GM12878 (cell line): Measurements from ENCODE around the gene SLC12A2. TPM values are rescaled to one million over a fixed set of nuclear protein-coding genes. Genes with fewer than 3 reads are reported as not detected.
A peak's percentile ranks its signal among the peaks of the same experiment; 100 is the strongest.

Source experiments
- BHLHE40 ChIP-seq, 2 experiments: fragments of 450-650 bp in 1 of 2; IDR thresholded peaks; 2 replicates each; pipeline ENCODE4 v1.6.1; 2011 to 2017; ENCODE audit warnings: low read depth in 2 of 2, borderline replicate concordance in 1 of 2, improper control_type of control experiment in 1 of 2, low read length in 1 of 2, mild to moderate bottlenecking in 1 of 2
- CBFB ChIP-seq: IDR thresholded peaks from 2 replicates; pipeline ENCODE4 v1.6.1; 2016; ENCODE audit warnings: antibody characterized with exemption, low read depth
- CBX5 ChIP-seq: sonication (generic); IDR thresholded peaks from 2 replicates; pipeline ENCODE4 v1.6.1; 2016; ENCODE audit warnings: low read depth, moderate library complexity, mild to moderate bottlenecking, inconsistent platforms
- CREB1 ChIP-seq: IDR thresholded peaks from 2 replicates; pipeline ENCODE4 v1.6.1; 2012; ENCODE audit warnings: low read depth, mild to moderate bottlenecking, inconsistent platforms
- CTCF ChIP-seq, 3 experiments: IDR thresholded peaks in 2 of 3; conservative IDR thresholded peaks in 1 of 3; 2 replicates each; pipeline ENCODE4 v1.5.1; 2011; ENCODE audit warnings: low read depth in 3 of 3, low read length in 3 of 3, mild to moderate bottlenecking in 3 of 3, control low read depth in 2 of 3, moderate library complexity in 2 of 3, inconsistent platforms in 1 of 3, mixed read lengths in 1 of 3; ENCODE audit not compliant: control insufficient read depth in 2 of 3, insufficient read depth in 1 of 3; ENCODE audit errors: extremely low read depth in 1 of 3
- DPF2 ChIP-seq: fragments of 450-650 bp; IDR thresholded peaks from 2 replicates; pipeline ENCODE4 v1.6.1; 2017; ENCODE audit warnings: mild to moderate bottlenecking
- E2F4 ChIP-seq: IDR thresholded peaks from 2 replicates; pipeline ENCODE4 v1.6.1; 2012; ENCODE audit warnings: low read depth, low read length, improper control_type of control experiment
- EGR1 ChIP-seq, 2 experiments: IDR thresholded peaks; 1 replicate in 1 of 2; 2 replicates in 1 of 2; pipeline ENCODE4 v1.6.1; 2011 to 2012; ENCODE audit warnings: low read depth in 2 of 2, low read length in 2 of 2, borderline replicate concordance in 1 of 2, mild to moderate bottlenecking in 1 of 2, moderate library complexity in 1 of 2
- FOXM1 ChIP-seq: IDR thresholded peaks from 2 replicates; pipeline ENCODE4 v1.6.1; 2012; ENCODE audit warnings: low read depth, mild to moderate bottlenecking, inconsistent platforms, low read length, moderate library complexity
- LARP7 ChIP-seq: fragments of 450-650 bp; IDR thresholded peaks from 2 replicates; pipeline ENCODE4 v1.6.1; 2017; ENCODE audit warnings: mild to moderate bottlenecking
- MEF2A ChIP-seq: IDR thresholded peaks from 2 replicates; pipeline ENCODE4 v1.6.1; 2011; ENCODE audit warnings: low read depth, mild to moderate bottlenecking, low read length, moderate library complexity; ENCODE audit not compliant: insufficient read depth
- MTA3 ChIP-seq: IDR thresholded peaks from 2 replicates; pipeline ENCODE4 v1.6.1; 2012; ENCODE audit warnings: low read length, inconsistent platforms, borderline replicate concordance
- PAX5 ChIP-seq: IDR thresholded peaks from 2 replicates; pipeline ENCODE4 v1.6.1; 2011; ENCODE audit warnings: low read depth, low read length, borderline replicate concordance
- POU2F2 ChIP-seq: IDR thresholded peaks from 3 replicates; pipeline ENCODE4 v1.6.1; 2011; ENCODE audit warnings: low read depth, mild to moderate bottlenecking, low read length, borderline replicate concordance
- RELA ChIP-seq: fragments of 450-650 bp; IDR thresholded peaks from 2 replicates; pipeline ENCODE4 v1.8.0; 2014; ENCODE audit warnings: borderline replicate concordance; ENCODE audit not compliant: partially characterized antibody
- TCF12 ChIP-seq: IDR thresholded peaks from 2 replicates; pipeline ENCODE4 v1.6.1; 2011; ENCODE audit warnings: low read depth, mild to moderate bottlenecking, low read length
- WRNIP1 ChIP-seq: IDR thresholded peaks from 2 replicates; pipeline ENCODE4 v1.6.1; 2011; ENCODE audit warnings: low read depth, low read length, improper control_type of control experiment, borderline replicate concordance
- YY1 ChIP-seq: IDR thresholded peaks from 2 replicates; pipeline ENCODE4 v1.6.1; 2011; ENCODE audit warnings: low read depth, mild to moderate bottlenecking, low read length
- ZNF217 ChIP-seq: fragments of 450-650 bp; IDR thresholded peaks from 2 replicates; pipeline ENCODE4 v1.6.1; 2017; ENCODE audit warnings: antibody characterized with exemption, mild to moderate bottlenecking
- polyA plus RNA-seq, 11 experiments: library from polyadenylated mRNA; depleted of rRNA in 4 of 11; unstranded in 6 of 11; stranded (reverse) in 5 of 11; fragments of >200 nt; fragmentation: Nextera tagmentation in 4 of 11; fragmentation: Illumina TruSeq in 1 of 11; extraction: Ambion mirVana in 4 of 11; extraction: Trizol in 1 of 11; gene quantifications; 1 replicate in 1 of 11; 2 replicates in 10 of 11; pipeline versions ENCODE4 v1.2.1 to v1.2.3, GENCODE V29; 2011 to 2016; ENCODE audit warnings: inconsistent platforms in 2 of 11, missing spikeins in 2 of 11, low read depth in 1 of 11
- total RNA-seq, 4 experiments: library from RNA; depleted of rRNA in 3 of 4; stranded (reverse); fragments of >200 nt in 3 of 4; fragmentation: Illumina TruSeq in 1 of 4; extraction: Trizol in 1 of 4; gene quantifications; 2 replicates each; pipeline versions ENCODE4 v1.2.1 to v1.2.3, GENCODE V29; 2013 to 2021
- TF ChIP-seq, protein P1 (sequence below): fragments of 450-650 bp; IDR thresholded peaks from 2 replicates; pipeline ENCODE4 v1.6.1; 2016; ENCODE audit warnings: mild to moderate bottlenecking

SLC12A2 gene
- total and polyA plus RNA-seq, 10 of the 15 experiments (the other 5 are each of a cell fraction or from before 2014, with no cell fraction given), result 5.1 to 21.8 (median 10.5) TPM

DNA sequence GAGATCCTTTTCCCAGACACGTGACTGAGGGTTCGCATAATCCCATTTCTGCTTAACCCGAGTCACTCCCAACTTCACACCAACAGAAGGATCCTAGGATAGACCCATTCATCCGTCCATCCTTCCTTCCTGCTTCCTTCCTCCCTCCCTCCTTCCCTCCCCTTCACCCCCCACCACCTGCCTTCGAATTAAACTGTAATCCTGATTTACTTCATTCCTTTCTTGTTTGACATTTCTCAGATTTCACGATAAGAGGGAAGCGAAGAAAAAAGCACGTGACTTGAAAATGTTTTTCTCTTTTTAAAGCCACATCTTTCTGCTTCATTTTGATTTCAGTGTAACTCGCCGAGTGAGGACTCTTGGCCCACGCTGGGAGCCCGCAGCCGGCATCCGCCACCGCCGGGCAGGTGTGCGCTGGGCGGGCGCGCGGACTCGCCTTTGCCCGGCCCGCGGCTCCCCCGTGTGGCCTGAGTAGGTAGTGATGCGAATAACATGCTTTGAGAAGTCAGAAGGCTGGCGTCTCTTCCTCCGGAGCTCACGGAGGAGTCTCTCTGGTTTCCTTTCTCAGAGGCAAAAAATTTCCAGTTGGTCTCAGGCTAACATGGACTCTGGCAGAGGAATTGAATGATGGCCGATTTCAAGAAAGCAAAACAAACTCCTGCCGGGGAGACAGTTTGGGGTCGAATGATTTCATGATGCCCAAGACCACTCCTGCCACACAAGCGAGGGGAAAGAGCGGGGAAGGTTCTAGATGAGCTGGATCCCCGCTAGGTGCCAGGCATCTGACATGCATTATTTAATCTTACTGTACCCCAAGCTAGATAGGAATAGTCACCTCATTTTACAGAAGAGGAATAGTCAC lies 117.7 kb downstream of the SLC12A2 start (continued):
- TF ChIP-seq CTCF (IDR thresholded peaks at IDR 0.05 in 2 of 3, conservative IDR thresholded peaks at IDR 0.05 in 1 of 3; ENCODE audit: control insufficient read depth in 2 of 3, extremely low read depth in 1 of 3, insufficient read depth in 1 of 3, low read depth in 3 of 3, low read length in 3 of 3) (peak; percentile 81 to 90 (median 86)), CREB1 (peak; percentile 43; the same call in 1 of the 2 replicates), E2F4 (0 out of 2 replicates have a peak, but pooled peaks have one; percentile 15), TCF12 (peak; percentile 87), FOXM1 (0 out of 2 replicates have a peak, but pooled peaks have one; percentile 30), MEF2A (0 out of 2 replicates have a peak, but pooled peaks have one; percentile 39), WRNIP1 (no peak), DPF2 (0 out of 2 replicates have a peak, but pooled peaks have one; percentile 17), RELA (no peak), CBFB (no peak), ZNF217 (no peak), LARP7 (peak; percentile 38; the same call in 1 of the 2 replicates), MTA3 (no peak), EGR1 (IDR thresholded peaks at IDR 0.05; ENCODE audit: borderline replicate concordance in 1 of 2, low read depth in 2 of 2, low read length in 2 of 2) (no peak), PAX5 (no peak), POU2F2 (0 out of 3 replicates have a peak, but pooled peaks have one; percentile 38), YY1 (peak; percentile 75), CBX5 (peak; percentile 64; the same call in 1 of the 2 replicates), BHLHE40 (IDR thresholded peaks at IDR 0.05; ENCODE audit: borderline replicate concordance in 1 of 2, low read depth in 2 of 2, low read length in 1 of 2) (peak; percentile 25 to 66; a peak in 2 of 4 replicates)
- TF ChIP-seq, protein P1, sequence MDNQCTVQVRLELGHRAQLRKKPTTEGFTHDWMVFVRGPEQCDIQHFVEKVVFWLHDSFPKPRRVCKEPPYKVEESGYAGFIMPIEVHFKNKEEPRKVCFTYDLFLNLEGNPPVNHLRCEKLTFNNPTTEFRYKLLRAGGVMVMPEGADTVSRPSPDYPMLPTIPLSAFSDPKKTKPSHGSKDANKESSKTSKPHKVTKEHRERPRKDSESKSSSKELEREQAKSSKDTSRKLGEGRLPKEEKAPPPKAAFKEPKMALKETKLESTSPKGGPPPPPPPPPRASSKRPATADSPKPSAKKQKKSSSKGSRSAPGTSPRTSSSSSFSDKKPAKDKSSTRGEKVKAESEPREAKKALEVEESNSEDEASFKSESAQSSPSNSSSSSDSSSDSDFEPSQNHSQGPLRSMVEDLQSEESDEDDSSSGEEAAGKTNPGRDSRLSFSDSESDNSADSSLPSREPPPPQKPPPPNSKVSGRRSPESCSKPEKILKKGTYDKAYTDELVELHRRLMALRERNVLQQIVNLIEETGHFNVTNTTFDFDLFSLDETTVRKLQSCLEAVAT, result no peak
